Adrenal gland (tissue), 5 donors: ENCODE data around the gene BIRC7.

Experiments
- POLR2A ChIP-seq, 2 donors: fragments of 450-650 bp; IDR thresholded peaks; one replicate each; pipeline ENCODE4 v1.6.1; 2017; ENCODE audit warnings: antibody characterized with exemption in 2 of 2, mild to moderate bottlenecking in 2 of 2, moderate library complexity in 1 of 2
- TF ChIP-seq, protein P1 (sequence below), 6 experiments: fragments of 450-650 bp in 4 of 6; fragments of 200-600 bp in 2 of 6; sonication (generic) in 1 of 6; IDR thresholded peaks; 1 replicate in 5 of 6; 2 replicates in 1 of 6; pipeline versions ENCODE4 v1.5.1 to v1.8.0; 2016 to 2021; ENCODE audit warnings: antibody characterized with exemption in 6 of 6, mild to moderate bottlenecking in 2 of 6, moderate library complexity in 1 of 6
- donor health status: DM: no; HTN: no; CAD: no.

DNA sequence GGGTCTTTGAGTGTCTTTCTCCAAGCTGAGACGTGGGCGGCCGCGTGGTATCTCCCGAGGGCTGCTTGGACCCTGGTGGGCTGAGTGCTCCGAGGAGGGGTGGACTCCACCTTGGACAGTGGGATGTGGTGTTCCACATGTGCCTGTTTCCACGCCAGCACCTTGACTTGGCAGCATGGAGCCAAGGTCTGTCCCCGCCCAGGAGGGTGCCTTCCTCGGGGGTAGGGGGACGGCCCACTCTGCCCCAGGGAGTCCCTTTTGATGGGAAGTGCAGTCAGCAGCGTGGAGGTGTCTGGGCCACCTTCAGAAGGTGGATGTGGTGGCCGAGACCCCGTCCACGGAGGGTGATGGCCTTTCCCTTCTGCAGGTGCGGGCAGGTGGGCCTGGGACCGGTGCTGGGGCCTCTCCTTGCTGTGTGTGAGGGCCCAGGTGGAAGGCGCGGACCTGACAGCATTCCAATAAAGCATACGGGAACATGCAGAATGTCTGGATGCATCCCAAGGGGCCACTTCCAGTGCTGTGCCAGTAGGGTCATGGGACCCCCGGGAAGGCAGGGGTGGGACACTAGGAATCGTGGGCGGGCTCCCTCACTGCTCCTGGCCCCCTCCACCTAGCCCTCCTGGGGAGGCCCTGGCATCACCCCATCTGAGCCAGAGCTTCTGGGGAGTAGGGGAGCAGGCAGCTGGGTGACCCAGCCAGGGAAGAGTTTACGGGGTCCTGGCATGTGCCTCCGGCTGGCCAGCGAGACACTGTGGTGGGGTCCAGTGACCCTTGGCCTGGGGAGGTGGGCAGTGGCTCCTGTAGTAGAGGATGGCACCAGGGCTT, 53.8 kb downstream of the BIRC7 start:
- TF ChIP-seq, protein P1, sequence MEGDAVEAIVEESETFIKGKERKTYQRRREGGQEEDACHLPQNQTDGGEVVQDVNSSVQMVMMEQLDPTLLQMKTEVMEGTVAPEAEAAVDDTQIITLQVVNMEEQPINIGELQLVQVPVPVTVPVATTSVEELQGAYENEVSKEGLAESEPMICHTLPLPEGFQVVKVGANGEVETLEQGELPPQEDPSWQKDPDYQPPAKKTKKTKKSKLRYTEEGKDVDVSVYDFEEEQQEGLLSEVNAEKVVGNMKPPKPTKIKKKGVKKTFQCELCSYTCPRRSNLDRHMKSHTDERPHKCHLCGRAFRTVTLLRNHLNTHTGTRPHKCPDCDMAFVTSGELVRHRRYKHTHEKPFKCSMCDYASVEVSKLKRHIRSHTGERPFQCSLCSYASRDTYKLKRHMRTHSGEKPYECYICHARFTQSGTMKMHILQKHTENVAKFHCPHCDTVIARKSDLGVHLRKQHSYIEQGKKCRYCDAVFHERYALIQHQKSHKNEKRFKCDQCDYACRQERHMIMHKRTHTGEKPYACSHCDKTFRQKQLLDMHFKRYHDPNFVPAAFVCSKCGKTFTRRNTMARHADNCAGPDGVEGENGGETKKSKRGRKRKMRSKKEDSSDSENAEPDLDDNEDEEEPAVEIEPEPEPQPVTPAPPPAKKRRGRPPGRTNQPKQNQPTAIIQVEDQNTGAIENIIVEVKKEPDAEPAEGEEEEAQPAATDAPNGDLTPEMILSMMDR (IDR thresholded peaks at IDR 0.05), result no peak
- TF ChIP-seq POLR2A (IDR thresholded peaks at IDR 0.05), result no peak
